Esophagus squamous epithelium (tissue), 5 donors: ENCODE data around the gene ACAP2. TPM values are rescaled to one million over a fixed set of nuclear protein-coding genes. Genes with fewer than 3 reads are reported as not detected.
A peak's percentile ranks its signal among the peaks of the same experiment; 100 is the strongest.

Experiments
- DNase-seq: peaks from one replicate; lab custom pipeline; 2025; lab: John Stamatoyannopoulos, UW
- H3K27ac ChIP-seq, 4 donors: fragments of 200-600 bp; sonication (generic); one replicate each; pipeline ENCODE4 v1.5.1; 2016 to 2019; ENCODE audit warnings: mild to moderate bottlenecking in 1 of 4
- H3K27me3 ChIP-seq, 4 donors: fragments of 200-600 bp; sonication (generic); 1 replicate in 3 of 4; 2 replicates in 1 of 4; pipeline versions ENCODE4 v1.5.1 to v1.6.0; 2017 to 2021; ENCODE audit warnings: antibody characterized with exemption in 1 of 4
- H3K36me3 ChIP-seq, 3 donors: fragments of 200-600 bp; sonication (generic); one replicate each; pipeline ENCODE4 v1.5.1; 2016 to 2019
- H3K4me1 ChIP-seq, 3 donors: fragments of 200-600 bp; sonication (generic); one replicate each; pipeline ENCODE4 v1.5.1; 2017 to 2019
- H3K4me3 ChIP-seq, 4 donors: fragments of 200-600 bp; sonication (generic); 1 replicate in 3 of 4; 2 replicates in 1 of 4; pipeline ENCODE4 v1.5.1; 2016 to 2019; ENCODE audit warnings: mild to moderate bottlenecking in 2 of 4, moderate library complexity in 1 of 4
- H3K9me3 ChIP-seq, 3 donors: fragments of 200-600 bp; sonication (generic); one replicate each; pipeline ENCODE4 v1.5.1; 2016 to 2019
- CTCF ChIP-seq, 6 experiments: fragments of 450-650 bp in 4 of 6; fragments of 200-600 bp in 2 of 6; sonication (generic) in 2 of 6; IDR thresholded peaks; one replicate each; pipeline ENCODE4 v1.5.1; 2016 to 2019; ENCODE audit warnings: antibody characterized with exemption in 6 of 6, mild to moderate bottlenecking in 4 of 6, moderate library complexity in 4 of 6
- POLR2A ChIP-seq, 4 donors: fragments of 450-650 bp; IDR thresholded peaks; one replicate each; pipeline ENCODE4 v1.6.1; 2017; ENCODE audit warnings: antibody characterized with exemption in 4 of 4, mild to moderate bottlenecking in 4 of 4, moderate library complexity in 3 of 4
- WGBS, 2 donors: methylation state at CpG; one replicate each; pipeline ENCODE4 v1.1.5; 2018; 5-methylcytosine and 5-hydroxymethylcytosine counted together
- intact Hi-C: fragments of 100-400 bp; cut with DNase I; formaldehyde crosslinking; loops from one replicate; pipeline ENCODE4 v1.15.0; 2022
- total RNA-seq, 4 donors: library from RNA; depleted of rRNA; stranded (reverse); fragments of >200 nt; gene quantifications; one replicate each; pipeline ENCODE4 v1.1.0, GENCODE V29; 2016
- donor health status: DM: yes; HTN: yes; CAD: no.

ACAP2 gene
- total RNA-seq, 4 donors from 2014 or later = 46.7 to 71.5 (median 50.8) TPM

DNA sequence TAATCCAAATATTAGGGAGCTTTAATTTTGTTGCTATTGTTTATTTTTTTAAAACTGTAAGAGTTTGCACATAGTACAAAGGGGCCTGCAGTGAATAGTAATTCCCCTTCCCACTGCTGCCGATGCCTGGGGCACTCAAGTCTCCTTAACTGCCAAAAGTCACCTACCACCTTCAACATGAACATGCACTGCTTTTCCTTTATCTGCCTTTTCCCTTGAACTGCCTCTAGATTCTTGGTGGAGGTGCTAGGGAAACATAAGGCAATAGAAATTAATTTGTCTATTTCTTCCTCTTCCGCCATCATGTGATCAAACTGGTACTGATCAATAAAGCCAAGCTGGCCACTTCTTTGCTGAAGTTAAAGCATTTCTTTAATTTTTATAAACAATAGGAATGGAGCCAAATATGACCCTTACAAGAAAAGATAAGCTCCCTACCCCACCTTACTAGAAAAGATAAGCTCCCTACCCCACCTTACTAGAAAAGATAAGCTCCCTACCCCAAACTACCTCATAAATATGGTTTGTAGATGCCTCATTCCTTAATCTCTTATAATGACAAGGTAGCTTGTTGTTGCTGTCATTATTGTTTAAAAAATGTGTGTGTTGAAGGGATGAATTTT is 17.4 kb upstream of the ACAP2 start:
- TF ChIP-seq POLR2A (IDR thresholded peaks at IDR 0.05) (no peak), CTCF (IDR thresholded peaks at IDR 0.05) (no peak)
- Histone ChIP-seq H3K4me3 (no peak overlapping the region), H3K9me3 (no peaks in the 10 kb centered on the region), H3K4me1 (peaks cover 5 to 53% (median 9%) of the 10 kb centered on the region in 3 donors), H3K36me3 (no peaks in the 10 kb centered on the region), H3K27ac (no peak overlapping the region), H3K27me3 (no peaks in the 10 kb centered on the region)
- 88 to 89% methylated on average over 2 of the region's 2 CpGs for WGBS, 2 donors
- intact Hi-C loops = no loop called here
- DNase-seq = no peak

DNA sequence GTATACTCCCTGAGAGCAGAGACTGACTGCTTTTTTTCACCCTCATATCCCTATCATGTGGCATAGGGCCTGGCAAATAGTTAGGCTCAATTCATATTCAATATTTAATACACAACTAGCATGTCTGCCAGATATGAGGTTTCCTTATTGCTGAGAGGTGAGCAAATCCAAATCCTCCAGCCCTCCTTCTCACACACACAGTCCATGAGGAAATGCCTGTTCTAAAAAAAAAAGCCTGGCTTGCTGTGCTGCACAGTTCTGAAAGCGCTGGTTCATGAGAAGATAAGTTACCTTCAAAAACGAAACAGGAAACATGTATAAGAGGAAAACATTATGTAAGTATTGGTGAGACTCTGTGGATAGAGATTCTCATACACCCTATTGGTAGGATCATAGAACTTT is 15.5 kb upstream of the ACAP2 start:
- H3K4me1 ChIP-seq = peaks cover 5 to 59% (median 9%) of the 10 kb centered on the region in 3 donors
- H3K27ac ChIP-seq = peak overlapping the region; percentile 52 to 65 (median 64)
- WGBS, 2 donors = 20 to 21% methylated on average over 2 of the region's 2 CpGs
- no peaks in the 10 kb centered on the region for H3K36me3 ChIP-seq
- H3K27me3 ChIP-seq = no peaks in the 10 kb centered on the region
- H3K4me3 ChIP-seq = no peak overlapping the region
- DNase-seq = no peak
- H3K9me3 ChIP-seq = no peaks in the 10 kb centered on the region
- intact Hi-C loops = no loop called here
- TF ChIP-seq POLR2A (IDR thresholded peaks at IDR 0.05) = no peak
- TF ChIP-seq CTCF (IDR thresholded peaks at IDR 0.05) = peak in 1 of 6 experiments; percentile 14

GRCh38 chr3:195455789-195456188 is 13.0 kb upstream of the ACAP2 start:
- Histone ChIP-seq H3K9me3 (no peaks in the 10 kb centered on the region), H3K4me1 (peaks cover 16 to 62% (median 22%) of the 10 kb centered on the region in 3 donors), H3K27ac (no peak overlapping the region), H3K36me3 (no peaks in the 10 kb centered on the region), H3K27me3 (no peaks in the 10 kb centered on the region), H3K4me3 (no peak overlapping the region)
- intact Hi-C loops = no loop called here
- TF ChIP-seq CTCF (IDR thresholded peaks at IDR 0.05) (no peak), POLR2A (IDR thresholded peaks at IDR 0.05) (no peak)
- DNase-seq = no peak
- 91 to 94% methylated on average over 7 of the region's 7 CpGs for WGBS, 2 donors

DNA sequence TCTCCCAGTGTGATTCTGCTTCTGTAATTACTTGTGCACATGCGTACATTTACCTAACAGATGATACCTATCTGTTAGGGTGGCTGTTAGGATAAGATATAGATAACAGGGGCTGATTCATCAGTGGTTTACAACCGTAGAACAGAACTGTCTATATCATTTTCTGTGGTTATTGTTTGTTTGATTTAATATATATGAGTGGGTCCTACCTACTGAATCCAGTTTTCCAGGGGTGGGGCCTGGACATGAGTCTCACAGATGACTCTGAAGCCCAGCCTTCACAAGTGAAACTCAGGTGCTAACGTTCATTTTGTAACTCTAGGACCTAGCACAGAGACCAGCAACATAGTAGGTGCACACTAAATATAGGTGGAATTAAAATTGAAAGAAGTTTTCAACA is 10.4 kb upstream of the ACAP2 start:
- intact Hi-C loops = no loop called here

More for the DNA sequence above, 10.4 kb upstream of the ACAP2 start:
- H3K27ac ChIP-seq = peak overlapping the region in 3 of 4 donors; percentile 4 to 79 (median 77)
- TF ChIP-seq POLR2A (IDR thresholded peaks at IDR 0.05) (no peak), CTCF (IDR thresholded peaks at IDR 0.05) (no peak)
- H3K27me3 ChIP-seq = no peaks in the 10 kb centered on the region
- peaks cover 18 to 49% (median 22%) of the 10 kb centered on the region in 3 donors for H3K4me1 ChIP-seq
- H3K36me3 ChIP-seq = no peaks in the 10 kb centered on the region
- no peak for DNase-seq
- 64 to 75% methylated on average over 3 of the region's 3 CpGs for WGBS, 2 donors
- H3K9me3 ChIP-seq = no peaks in the 10 kb centered on the region
- H3K4me3 ChIP-seq = no peak overlapping the region
